Calu3 (cell line): Measurements from ENCODE around the gene TTR. TPM values are rescaled to one million over a fixed set of nuclear protein-coding genes. Genes with fewer than 3 reads are reported as not detected.
A peak's percentile ranks its signal among the peaks of the same experiment; 100 is the strongest.

Source experiments
- BruUV-seq: library from RNA; stranded (reverse); fragments of 400-500 nt; replicated peaks from 2 replicates; lab custom pipeline; 2021; lab: Mats Ljungman, UMichigan
- CTCF ChIA-PET: fragments of 300-600 bp; sonication (Branson Sonifier 250); formaldehyde crosslinking; loops from one replicate; lab custom pipeline; 2022; ENCODE audit warnings: antibody characterized with exemption; lab: Charles Lee
- DNase-seq: peaks from one replicate; pipeline ENCODE4 v3.0.0; 2022
- H3K27ac Mint-ChIP-seq: one replicate; pipeline ENCODE4 v1.8.0; 2022; ENCODE audit warnings: mixed read lengths; ENCODE audit not compliant: unreplicated experiment
- H3K27me3 Mint-ChIP-seq: one replicate; pipeline ENCODE4 v1.8.0; 2022; ENCODE audit warnings: mixed read lengths; ENCODE audit not compliant: unreplicated experiment
- H3K36me3 Mint-ChIP-seq: one replicate; pipeline ENCODE4 v1.8.0; 2022; ENCODE audit warnings: mild to moderate bottlenecking, moderate library complexity, mixed read lengths; ENCODE audit not compliant: insufficient read depth, unreplicated experiment
- H3K4me1 Mint-ChIP-seq: one replicate; pipeline ENCODE4 v1.8.0; 2022; ENCODE audit warnings: mild to moderate bottlenecking, low read depth, mixed read lengths; ENCODE audit not compliant: unreplicated experiment
- H3K4me3 Mint-ChIP-seq: one replicate; pipeline ENCODE4 v1.8.0; 2022; ENCODE audit warnings: mild to moderate bottlenecking, low read depth, moderate library complexity, mixed read lengths; ENCODE audit not compliant: unreplicated experiment
- H3K9me3 Mint-ChIP-seq: one replicate; pipeline ENCODE4 v1.8.0; 2022; ENCODE audit warnings: low read depth, mixed read lengths; ENCODE audit not compliant: unreplicated experiment
- intact Hi-C: fragments of 100-400 bp; cut with micrococcal nuclease; formaldehyde crosslinking; loops from one replicate; pipeline ENCODE4 v1.10.0; 2022; ENCODE audit not compliant: unreplicated experiment
- total RNA-seq: library from RNA; stranded (reverse); gene quantifications from 2 replicates; pipeline ENCODE4 v1.2.3, GENCODE V29; 2022
- TF ChIP-seq, protein P1 (sequence below): fragments of 200-600 bp; IDR thresholded peaks from one replicate; pipeline ENCODE4 v1.8.0; 2022; ENCODE audit warnings: antibody characterized with exemption; ENCODE audit not compliant: unreplicated experiment

TTR gene
- total RNA-seq, 1 experiment from 2014 or later = 0.87 TPM

- Mint-ChIP-seq H3K36me3 (no peaks in the 10 kb centered on the region), H3K27me3 (no peaks in the 10 kb centered on the region), H3K27ac (no peak overlapping the region), H3K4me3 (no peak overlapping the region), H3K4me1 (peaks cover 21% of the 10 kb centered on the region), H3K9me3 (no peaks in the 10 kb centered on the region)
- intact Hi-C loops = loop anchor here (2.0 kb wide), 1 partner anchor 165 kb away; no protein-coding TSS in a partner anchor
- DNase-seq = peak; percentile 10
- BruUV-seq = no TSS peak
- TF ChIP-seq, protein P1, sequence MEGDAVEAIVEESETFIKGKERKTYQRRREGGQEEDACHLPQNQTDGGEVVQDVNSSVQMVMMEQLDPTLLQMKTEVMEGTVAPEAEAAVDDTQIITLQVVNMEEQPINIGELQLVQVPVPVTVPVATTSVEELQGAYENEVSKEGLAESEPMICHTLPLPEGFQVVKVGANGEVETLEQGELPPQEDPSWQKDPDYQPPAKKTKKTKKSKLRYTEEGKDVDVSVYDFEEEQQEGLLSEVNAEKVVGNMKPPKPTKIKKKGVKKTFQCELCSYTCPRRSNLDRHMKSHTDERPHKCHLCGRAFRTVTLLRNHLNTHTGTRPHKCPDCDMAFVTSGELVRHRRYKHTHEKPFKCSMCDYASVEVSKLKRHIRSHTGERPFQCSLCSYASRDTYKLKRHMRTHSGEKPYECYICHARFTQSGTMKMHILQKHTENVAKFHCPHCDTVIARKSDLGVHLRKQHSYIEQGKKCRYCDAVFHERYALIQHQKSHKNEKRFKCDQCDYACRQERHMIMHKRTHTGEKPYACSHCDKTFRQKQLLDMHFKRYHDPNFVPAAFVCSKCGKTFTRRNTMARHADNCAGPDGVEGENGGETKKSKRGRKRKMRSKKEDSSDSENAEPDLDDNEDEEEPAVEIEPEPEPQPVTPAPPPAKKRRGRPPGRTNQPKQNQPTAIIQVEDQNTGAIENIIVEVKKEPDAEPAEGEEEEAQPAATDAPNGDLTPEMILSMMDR = no peak
- CTCF ChIA-PET = no interaction called here
These were observed 34.2 kb upstream of the TTR start for GRCh38 chr18:31557446-31557845.

DNA sequence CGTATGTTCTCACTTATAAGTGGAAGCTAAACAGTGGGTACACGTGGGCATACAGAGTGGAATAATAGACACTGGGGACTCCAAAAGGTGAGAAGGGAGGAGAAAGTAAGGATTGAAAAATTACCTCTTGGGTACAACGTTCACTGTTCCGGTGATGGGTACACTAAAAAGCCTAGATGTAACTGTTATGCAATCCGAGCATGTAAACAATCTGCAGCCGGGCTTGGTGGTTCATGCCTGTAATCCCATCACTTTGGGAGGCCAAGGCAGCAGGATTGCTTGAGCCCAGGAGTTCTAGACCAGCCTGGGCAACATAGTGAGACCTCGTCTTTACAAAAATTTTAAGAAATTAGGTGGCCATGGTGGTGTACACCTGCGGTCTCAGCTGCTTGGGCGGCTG is 33.1 kb upstream of the TTR start:
- Mint-ChIP-seq H3K9me3 (no peaks in the 10 kb centered on the region), H3K4me1 (peaks cover 21% of the 10 kb centered on the region), H3K36me3 (no peaks in the 10 kb centered on the region), H3K27ac (no peak overlapping the region), H3K27me3 (no peaks in the 10 kb centered on the region), H3K4me3 (no peak overlapping the region)
- CTCF ChIA-PET = interaction anchor here (0.6 kb wide), 1 partner anchor 631 kb away, joined by 3 read pairs; no protein-coding TSS in a partner anchor
- DNase-seq = no peak
- TF ChIP-seq, protein P1 = no peak
- BruUV-seq = no TSS peak
- intact Hi-C loops = no loop called here

- peaks cover 13% of the 10 kb centered on the region for H3K27me3 Mint-ChIP-seq
- intact Hi-C loops = loop anchor here (2.0 kb wide), 1 partner anchor 592 kb away; no protein-coding TSS in a partner anchor
- no peaks in the 10 kb centered on the region for H3K9me3 Mint-ChIP-seq
- TF ChIP-seq, protein P1 = no peak
- CTCF ChIA-PET = interaction anchor here (0.6 kb wide), 1 partner anchor 223 kb away, joined by 4 read pairs; no protein-coding TSS in a partner anchor
- no TSS peak for BruUV-seq
- H3K4me3 Mint-ChIP-seq = no peak overlapping the region
- H3K27ac Mint-ChIP-seq = no peak overlapping the region
- DNase-seq = no peak
- H3K36me3 Mint-ChIP-seq = no peaks in the 10 kb centered on the region
- H3K4me1 Mint-ChIP-seq = no peaks in the 10 kb centered on the region
These were observed 29.0 kb upstream of the TTR start for GRCh38 chr18:31562726-31563125.

DNA sequence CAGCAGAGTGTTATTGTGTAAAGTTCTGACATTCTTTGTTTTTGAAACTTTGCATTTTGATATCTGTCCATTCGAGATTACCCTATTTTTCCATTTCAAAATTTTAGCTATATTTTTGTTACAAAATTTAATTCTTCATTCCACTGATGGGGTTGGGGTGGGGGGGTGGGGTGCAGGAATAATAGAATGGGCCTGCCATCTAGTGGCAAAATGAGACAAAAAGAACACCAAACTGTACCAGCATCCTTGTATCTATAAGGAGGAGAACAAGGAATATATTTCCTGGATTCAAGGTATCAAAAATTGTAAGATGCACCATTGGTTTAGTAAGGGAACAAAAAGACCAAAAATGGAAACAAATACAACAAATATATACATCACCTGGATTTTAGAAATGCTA is 27.9 kb upstream of the TTR start:
- Mint-ChIP-seq H3K27me3 (peaks cover 13% of the 10 kb centered on the region), H3K4me1 (no peaks in the 10 kb centered on the region), H3K9me3 (no peaks in the 10 kb centered on the region), H3K4me3 (no peak overlapping the region), H3K36me3 (no peaks in the 10 kb centered on the region), H3K27ac (no peak overlapping the region)
- CTCF ChIA-PET = interaction anchor here (0.8 to 1.4 kb wide), 2 partner anchors 139 to 368 kb away, joined by 3 to 4 read pairs; no protein-coding TSS in a partner anchor
- no peak for DNase-seq
- TF ChIP-seq, protein P1 = peak; percentile 26
- intact Hi-C loops = loop anchor here (2.0 kb wide), 1 partner anchor 593 kb away; no protein-coding TSS in a partner anchor
- no TSS peak for BruUV-seq
